CD14-positive monocyte (primary cell): Measurements from ENCODE around the gene THRAP3. TPM values are rescaled to one million over a fixed set of nuclear protein-coding genes. Genes with fewer than 3 reads are reported as not detected.

ENCODE experiments used
- DNase-seq, 3 donors: peaks; one replicate each; pipeline ENCODE4 v3.0.0-alpha.2; 2011 to 2022
- H2AFZ ChIP-seq: 2 replicates; pipeline ENCODE4 v1.6.0; 2012; ENCODE audit warnings: mild to moderate bottlenecking, low read depth, low read length, inconsistent platforms; ENCODE audit not compliant: insufficient read depth, poor library complexity, severe bottlenecking
- H3K27ac ChIP-seq, 2 donors: 1 replicate in 1 of 2; 2 replicates in 1 of 2; pipeline ENCODE4 v1.5.1; 2012 to 2013; ENCODE audit warnings: low read length in 2 of 2, control low read depth in 1 of 2, inconsistent platforms in 1 of 2, low read depth in 1 of 2, mild to moderate bottlenecking in 1 of 2
- H3K27me3 ChIP-seq, 2 donors: one replicate each; pipeline versions ENCODE4 v1.6.0 to v1.6.1; 2011 to 2013; ENCODE audit warnings: low read length in 2 of 2; ENCODE audit not compliant: control insufficient read depth in 2 of 2, insufficient read depth in 2 of 2
- H3K36me3 ChIP-seq, 2 donors: replicated peaks in 1 of 2; 1 replicate in 1 of 2; 2 replicates in 1 of 2; pipeline versions ENCODE4 v1.5.1 to v1.6.1; 2012 to 2013; ENCODE audit warnings: low read length in 2 of 2, control low read depth in 1 of 2, inconsistent platforms in 1 of 2, mild to moderate bottlenecking in 1 of 2; ENCODE audit not compliant: insufficient read depth in 2 of 2, control insufficient read depth in 1 of 2
- H3K4me1 ChIP-seq, 2 donors: 1 replicate in 1 of 2; 2 replicates in 1 of 2; pipeline versions ENCODE4 v1.5.1 to v1.6.1; 2012 to 2013; ENCODE audit warnings: low read length in 2 of 2, control low read depth in 1 of 2, inconsistent platforms in 1 of 2, mild to moderate bottlenecking in 1 of 2, moderate library complexity in 1 of 2; ENCODE audit not compliant: insufficient read depth in 2 of 2, control insufficient read depth in 1 of 2
- H3K4me2 ChIP-seq: replicated peaks from 2 replicates; pipeline ENCODE3; 2012; ENCODE audit warnings: low read length, moderate library complexity, mild to moderate bottlenecking; ENCODE audit not compliant: poor library complexity, severe bottlenecking; ENCODE audit errors: extremely low read depth
- H3K4me3 ChIP-seq, 3 experiments: fragments of 200-600 bp in 1 of 3; sonication (generic) in 1 of 3; replicated peaks in 1 of 3; 1 replicate in 2 of 3; 2 replicates in 1 of 3; pipeline ENCODE4 v1.5.1; 2011 to 2013; ENCODE audit warnings: low read length in 3 of 3, mild to moderate bottlenecking in 3 of 3, control low read depth in 2 of 3, low read depth in 2 of 3, inconsistent platforms in 1 of 3, moderate library complexity in 1 of 3
- H3K79me2 ChIP-seq: 2 replicates; pipeline ENCODE4 v1.6.0; 2012; ENCODE audit warnings: mild to moderate bottlenecking, control low read depth, inconsistent platforms, low read length, moderate library complexity; ENCODE audit not compliant: insufficient read depth
- H3K9ac ChIP-seq: 2 replicates; pipeline ENCODE4 v1.6.0; 2017; ENCODE audit warnings: low read length, mild to moderate bottlenecking; ENCODE audit not compliant: insufficient read depth, poor library complexity, severe bottlenecking
- H3K9me3 ChIP-seq, 2 donors: replicated peaks in 1 of 2; 1 replicate in 1 of 2; 2 replicates in 1 of 2; pipeline versions ENCODE4 v1.5.1 to v1.6.1; 2012 to 2013; ENCODE audit warnings: low read length in 2 of 2, control low read depth in 1 of 2; ENCODE audit not compliant: control insufficient read depth in 1 of 2, insufficient read depth in 1 of 2
- H4K20me1 ChIP-seq: 2 replicates; pipeline ENCODE4 v1.6.0; 2012; ENCODE audit warnings: mild to moderate bottlenecking, low read length, control low read depth, moderate library complexity; ENCODE audit not compliant: insufficient read depth
- H3K27ac Mint-ChIP-seq, 7 donors: one replicate each; pipeline ENCODE4 v1.8.0; 2020; ENCODE audit warnings: mild to moderate bottlenecking in 7 of 7, mixed read lengths in 7 of 7, moderate library complexity in 6 of 7, inconsistent platforms in 2 of 7
- H3K27me3 Mint-ChIP-seq, 3 donors: one replicate each; pipeline ENCODE4 v1.8.0; 2021 to 2022; ENCODE audit warnings: low read depth in 3 of 3, mild to moderate bottlenecking in 3 of 3, mixed read lengths in 3 of 3, moderate library complexity in 3 of 3, inconsistent platforms in 1 of 3
- H3K36me3 Mint-ChIP-seq, 2 donors: one replicate each; pipeline ENCODE4 v1.8.0; 2020; ENCODE audit warnings: mixed read lengths in 2 of 2, inconsistent platforms in 1 of 2, mild to moderate bottlenecking in 1 of 2
- H3K4me1 Mint-ChIP-seq: one replicate; pipeline ENCODE4 v1.8.0; 2020; ENCODE audit warnings: mild to moderate bottlenecking, mixed read lengths
- H3K4me3 Mint-ChIP-seq, 2 donors: one replicate each; pipeline ENCODE4 v1.8.0; 2020; ENCODE audit warnings: mild to moderate bottlenecking in 2 of 2, mixed read lengths in 2 of 2, moderate library complexity in 1 of 2
- H3K9me3 Mint-ChIP-seq, 7 donors: one replicate each; pipeline ENCODE4 v1.8.0; 2020 to 2022; ENCODE audit warnings: mixed read lengths in 7 of 7, mild to moderate bottlenecking in 6 of 7, moderate library complexity in 6 of 7, inconsistent platforms in 2 of 7
- WGBS: methylation state at CpG from one replicate; pipeline ENCODE4 v1.1.5; 2013; ENCODE audit warnings: missing lambda C conversion rate; ENCODE audit not compliant: insufficient coverage; 5-methylcytosine and 5-hydroxymethylcytosine counted together
- intact Hi-C, 2 donors: fragments of 100-400 bp; cut with micrococcal nuclease; formaldehyde crosslinking; loops; one replicate each; pipeline versions ENCODE4 v1.15.0 to v1.15.1; 2023
- polyA plus RNA-seq, 3 donors: library from polyadenylated mRNA; depleted of rRNA in 1 of 3; unstranded in 2 of 3; stranded (reverse) in 1 of 3; fragments of 300-500 nt in 2 of 3; fragments of >200 nt in 1 of 3; fragmentation: Illumina TruSeq in 2 of 3; gene quantifications; 1 replicate in 2 of 3; 2 replicates in 1 of 3; pipeline ENCODE4 v1.2.3, GENCODE V29; 2012 to 2021
- TF ChIP-seq, protein P1 (sequence below): fragments of 200-600 bp; IDR thresholded peaks from one replicate; pipeline ENCODE4 v1.8.0; 2022; ENCODE audit warnings: antibody characterized with exemption, mild to moderate bottlenecking

The THRAP3 gene
- polyA plus RNA-seq, 3 donors, result 30.1 to 63.4 (median 35.7) TPM

DNA sequence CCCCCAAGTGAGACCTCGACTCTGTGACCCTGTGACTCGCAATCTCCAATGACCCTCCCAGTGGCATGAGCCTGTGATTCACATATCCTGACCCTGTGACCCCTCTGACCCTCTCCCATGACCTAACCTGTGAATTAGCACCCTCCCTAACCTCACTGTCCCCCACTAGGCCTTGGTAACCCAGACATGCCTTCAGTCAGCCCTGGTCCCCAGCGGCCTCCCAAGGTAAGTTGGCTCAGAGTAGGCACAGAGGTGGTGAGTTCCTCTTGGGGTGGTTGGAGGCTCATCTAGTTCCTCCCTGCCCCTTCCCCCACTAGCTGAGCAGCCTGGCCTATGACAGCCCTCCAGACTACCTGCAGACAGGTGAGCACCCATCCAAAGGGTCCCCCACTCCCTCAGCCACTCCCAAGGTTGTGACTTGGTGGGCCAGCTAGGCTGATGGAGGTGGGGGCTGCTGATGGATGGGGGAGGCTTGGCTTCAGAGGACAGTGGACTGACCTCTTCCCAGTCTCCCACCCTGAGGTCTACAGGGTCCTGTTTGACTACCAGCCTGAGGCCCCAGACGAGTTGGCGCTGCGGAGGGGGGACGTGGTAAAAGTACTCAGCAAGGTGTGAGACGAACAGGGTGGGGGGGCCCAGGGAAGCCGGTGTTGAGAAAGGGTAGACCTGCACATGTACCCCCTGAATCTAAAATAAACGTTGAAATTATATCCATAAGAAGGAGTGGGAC lies 83.5 kb downstream of the THRAP3 start:
- peak in 1 of 3 donors; percentile 65 for DNase-seq
- Mint-ChIP-seq H3K27ac (peak overlapping the region in 5 of 7 donors; percentile 23 to 91 (median 88)), H3K4me1 (peaks cover 34% of the 10 kb centered on the region), H3K27me3 (peaks cover 4 to 7% (median 5%) of the 10 kb centered on the region in 3 donors), H3K9me3 (peaks cover 0 to 2% (median 0%) of the 10 kb centered on the region in 7 donors), H3K36me3 (peaks cover 19 to 22% of the 10 kb centered on the region in 2 donors), H3K4me3 (peak overlapping the region; percentile 92 to 93)
- H3K4me3 ChIP-seq, result peak overlapping the region in 1 of 3 experiments; percentile 84
- peak overlapping the region; percentile 87 for H3K4me2 ChIP-seq
- no peak overlapping the region for H2AFZ ChIP-seq
- H3K4me1 ChIP-seq, result peaks cover 26 to 35% of the 10 kb centered on the region in 2 donors
- peaks cover 30% of the 10 kb centered on the region for H4K20me1 ChIP-seq
- peaks cover 0 to 4% of the 10 kb centered on the region in 2 donors for H3K27me3 ChIP-seq
- no peak overlapping the region for H3K9ac ChIP-seq
- no peaks in the 10 kb centered on the region for H3K79me2 ChIP-seq
- WGBS, result 85% methylated on average over 2 of the region's 10 CpGs
- intact Hi-C loops, result loop anchor here in 1 of 2 donors (10.0 kb wide), 1 partner anchor 1167 kb away; the partner anchor contains the start of gene ZC3H12A
- no peaks in the 10 kb centered on the region for H3K9me3 ChIP-seq
- no peak overlapping the region for H3K27ac ChIP-seq
- TF ChIP-seq, protein P1, sequence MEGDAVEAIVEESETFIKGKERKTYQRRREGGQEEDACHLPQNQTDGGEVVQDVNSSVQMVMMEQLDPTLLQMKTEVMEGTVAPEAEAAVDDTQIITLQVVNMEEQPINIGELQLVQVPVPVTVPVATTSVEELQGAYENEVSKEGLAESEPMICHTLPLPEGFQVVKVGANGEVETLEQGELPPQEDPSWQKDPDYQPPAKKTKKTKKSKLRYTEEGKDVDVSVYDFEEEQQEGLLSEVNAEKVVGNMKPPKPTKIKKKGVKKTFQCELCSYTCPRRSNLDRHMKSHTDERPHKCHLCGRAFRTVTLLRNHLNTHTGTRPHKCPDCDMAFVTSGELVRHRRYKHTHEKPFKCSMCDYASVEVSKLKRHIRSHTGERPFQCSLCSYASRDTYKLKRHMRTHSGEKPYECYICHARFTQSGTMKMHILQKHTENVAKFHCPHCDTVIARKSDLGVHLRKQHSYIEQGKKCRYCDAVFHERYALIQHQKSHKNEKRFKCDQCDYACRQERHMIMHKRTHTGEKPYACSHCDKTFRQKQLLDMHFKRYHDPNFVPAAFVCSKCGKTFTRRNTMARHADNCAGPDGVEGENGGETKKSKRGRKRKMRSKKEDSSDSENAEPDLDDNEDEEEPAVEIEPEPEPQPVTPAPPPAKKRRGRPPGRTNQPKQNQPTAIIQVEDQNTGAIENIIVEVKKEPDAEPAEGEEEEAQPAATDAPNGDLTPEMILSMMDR, result no peak
- peaks cover 13 to 14% of the 10 kb centered on the region in 2 donors for H3K36me3 ChIP-seq

DNA sequence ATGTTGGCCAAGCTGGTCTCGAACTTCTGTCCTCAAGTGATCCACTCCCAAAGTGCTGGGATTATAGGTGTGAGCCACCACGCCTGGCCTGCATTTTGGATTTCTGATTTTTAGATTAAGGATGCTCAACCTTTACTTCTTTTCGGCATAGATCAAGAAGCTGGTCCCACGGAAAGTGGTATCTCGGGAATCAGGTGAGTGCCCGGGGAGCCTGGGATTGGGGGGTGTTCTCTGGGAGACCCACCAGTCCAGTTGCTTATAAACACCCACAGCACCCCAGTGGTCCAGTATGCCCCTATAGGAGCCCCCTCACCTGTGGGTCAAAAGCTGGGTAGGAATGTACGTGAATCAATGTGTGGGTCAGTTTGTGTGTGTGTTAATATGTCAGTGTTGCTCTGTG lies 85.2 kb downstream of the THRAP3 start:
- H3K4me1 ChIP-seq, result peaks cover 18 to 25% of the 10 kb centered on the region in 2 donors
- peak overlapping the region in 1 of 7 donors; percentile 17 for H3K27ac Mint-ChIP-seq
- DNase-seq, result no peak
- H3K4me2 ChIP-seq, result no peak overlapping the region
- WGBS, result 94% methylated on average over 3 of the region's 7 CpGs
- peaks cover 6 to 10% of the 10 kb centered on the region in 2 donors for H3K36me3 Mint-ChIP-seq
- H3K27ac ChIP-seq, result no peak overlapping the region
- H3K9ac ChIP-seq, result no peak overlapping the region
- no peaks in the 10 kb centered on the region for H3K36me3 ChIP-seq
- no peaks in the 10 kb centered on the region for H3K79me2 ChIP-seq
- H3K9me3 ChIP-seq, result no peaks in the 10 kb centered on the region
- TF ChIP-seq, protein P1, result no peak
- peaks cover 16% of the 10 kb centered on the region for H4K20me1 ChIP-seq
- H3K4me3 Mint-ChIP-seq, result no peak overlapping the region
- H2AFZ ChIP-seq, result no peak overlapping the region
- H3K27me3 ChIP-seq, result peaks cover 0 to 4% of the 10 kb centered on the region in 2 donors
- H3K4me1 Mint-ChIP-seq, result peaks cover 23% of the 10 kb centered on the region
- H3K27me3 Mint-ChIP-seq, result peaks cover 4 to 8% (median 5%) of the 10 kb centered on the region in 3 donors
- no peak overlapping the region for H3K4me3 ChIP-seq
- intact Hi-C loops, result loop anchor here in 1 of 2 donors (10.0 kb wide), 1 partner anchor 1165 kb away; the partner anchor contains the start of gene ZC3H12A
- H3K9me3 Mint-ChIP-seq, result peaks cover 0 to 2% (median 0%) of the 10 kb centered on the region in 7 donors
